ENCODE data around the gene UACA. TPM values are rescaled to one million over a fixed set of nuclear protein-coding genes. Genes with fewer than 3 reads are reported as not detected.

UACA gene, protein sequence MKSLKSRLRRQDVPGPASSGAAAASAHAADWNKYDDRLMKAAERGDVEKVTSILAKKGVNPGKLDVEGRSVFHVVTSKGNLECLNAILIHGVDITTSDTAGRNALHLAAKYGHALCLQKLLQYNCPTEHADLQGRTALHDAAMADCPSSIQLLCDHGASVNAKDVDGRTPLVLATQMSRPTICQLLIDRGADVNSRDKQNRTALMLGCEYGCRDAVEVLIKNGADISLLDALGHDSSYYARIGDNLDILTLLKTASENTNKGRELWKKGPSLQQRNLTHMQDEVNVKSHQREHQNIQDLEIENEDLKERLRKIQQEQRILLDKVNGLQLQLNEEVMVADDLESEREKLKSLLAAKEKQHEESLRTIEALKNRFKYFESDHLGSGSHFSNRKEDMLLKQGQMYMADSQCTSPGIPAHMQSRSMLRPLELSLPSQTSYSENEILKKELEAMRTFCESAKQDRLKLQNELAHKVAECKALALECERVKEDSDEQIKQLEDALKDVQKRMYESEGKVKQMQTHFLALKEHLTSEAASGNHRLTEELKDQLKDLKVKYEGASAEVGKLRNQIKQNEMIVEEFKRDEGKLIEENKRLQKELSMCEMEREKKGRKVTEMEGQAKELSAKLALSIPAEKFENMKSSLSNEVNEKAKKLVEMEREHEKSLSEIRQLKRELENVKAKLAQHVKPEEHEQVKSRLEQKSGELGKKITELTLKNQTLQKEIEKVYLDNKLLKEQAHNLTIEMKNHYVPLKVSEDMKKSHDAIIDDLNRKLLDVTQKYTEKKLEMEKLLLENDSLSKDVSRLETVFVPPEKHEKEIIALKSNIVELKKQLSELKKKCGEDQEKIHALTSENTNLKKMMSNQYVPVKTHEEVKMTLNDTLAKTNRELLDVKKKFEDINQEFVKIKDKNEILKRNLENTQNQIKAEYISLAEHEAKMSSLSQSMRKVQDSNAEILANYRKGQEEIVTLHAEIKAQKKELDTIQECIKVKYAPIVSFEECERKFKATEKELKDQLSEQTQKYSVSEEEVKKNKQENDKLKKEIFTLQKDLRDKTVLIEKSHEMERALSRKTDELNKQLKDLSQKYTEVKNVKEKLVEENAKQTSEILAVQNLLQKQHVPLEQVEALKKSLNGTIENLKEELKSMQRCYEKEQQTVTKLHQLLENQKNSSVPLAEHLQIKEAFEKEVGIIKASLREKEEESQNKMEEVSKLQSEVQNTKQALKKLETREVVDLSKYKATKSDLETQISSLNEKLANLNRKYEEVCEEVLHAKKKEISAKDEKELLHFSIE (N-terminal part only)
- 158 and 161 TPM in 2 replicates for total RNA-seq

DNA sequence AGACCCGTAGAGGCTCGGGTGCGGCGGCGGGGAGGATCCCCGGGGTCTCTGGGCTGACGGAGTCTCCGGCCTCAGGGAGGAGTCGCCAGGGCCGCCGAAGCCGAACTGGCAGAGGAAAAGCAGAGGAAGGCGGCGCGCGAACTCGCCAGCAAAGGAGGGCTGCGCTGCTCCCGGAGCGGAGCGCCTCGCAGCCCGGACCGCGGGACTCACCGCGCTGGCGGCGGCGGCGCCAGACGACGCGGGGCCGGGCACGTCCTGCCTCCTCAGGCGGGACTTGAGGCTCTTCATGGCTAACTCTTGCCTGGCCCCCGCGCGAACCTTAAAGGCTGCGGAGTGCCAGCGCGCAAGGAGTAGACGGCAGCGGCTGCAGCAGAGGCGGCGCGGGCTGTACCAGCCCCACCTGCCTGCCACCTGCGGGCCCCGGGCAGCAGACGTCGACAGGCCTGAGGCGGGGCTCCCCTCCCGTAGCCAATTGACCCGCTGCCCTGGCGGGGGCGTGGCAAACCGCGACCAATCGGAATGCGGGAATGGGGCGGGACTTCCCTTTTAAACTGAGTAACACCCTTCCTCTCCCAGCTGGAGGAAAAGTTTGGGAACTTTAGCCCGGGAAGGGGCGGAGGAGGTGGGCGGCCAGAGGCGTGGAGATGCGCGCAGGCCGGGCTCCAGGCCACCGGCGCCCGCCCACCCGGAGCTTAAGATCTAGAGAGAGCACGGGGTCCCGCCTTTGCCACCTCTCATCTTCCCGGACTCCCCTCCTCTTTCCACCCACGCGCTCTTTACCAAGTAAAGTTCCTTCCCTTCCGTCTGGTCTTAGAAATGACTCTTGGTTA, at the start of gene UACA:
Gene UACA, minus strand, starts transcription at position 439 of the 830 bp plus-strand sequence. Its CDS starts 151 bp downstream, at position 288.
- peaks cover 14% of the 10 kb centered on the region for H3K36me3 ChIP-seq (ENCODE audit: insufficient read depth, low read length)
- peaks cover 50% of the 10 kb centered on the region for H3K79me2 ChIP-seq (ENCODE audit: insufficient read depth, low read length)
- H3K4me3 ChIP-seq (ENCODE audit: insufficient read depth, low read length): peak within 1 kb of the TSS; percentile 91
- peak within 1 kb of the TSS; percentile 99 for H3K4me2 ChIP-seq (ENCODE audit: insufficient read depth, low read length)
- H2AFZ ChIP-seq (ENCODE audit: low read length): peak within 1 kb of the TSS; percentile 67
- peaks cover 11% of the 10 kb centered on the region for H4K20me1 ChIP-seq (ENCODE audit: insufficient read depth, low read length)
- DNase-seq (ENCODE audit: insufficient read length, low spot score, missing footprints): peak; percentile 98
- TF ChIP-seq, protein P1, sequence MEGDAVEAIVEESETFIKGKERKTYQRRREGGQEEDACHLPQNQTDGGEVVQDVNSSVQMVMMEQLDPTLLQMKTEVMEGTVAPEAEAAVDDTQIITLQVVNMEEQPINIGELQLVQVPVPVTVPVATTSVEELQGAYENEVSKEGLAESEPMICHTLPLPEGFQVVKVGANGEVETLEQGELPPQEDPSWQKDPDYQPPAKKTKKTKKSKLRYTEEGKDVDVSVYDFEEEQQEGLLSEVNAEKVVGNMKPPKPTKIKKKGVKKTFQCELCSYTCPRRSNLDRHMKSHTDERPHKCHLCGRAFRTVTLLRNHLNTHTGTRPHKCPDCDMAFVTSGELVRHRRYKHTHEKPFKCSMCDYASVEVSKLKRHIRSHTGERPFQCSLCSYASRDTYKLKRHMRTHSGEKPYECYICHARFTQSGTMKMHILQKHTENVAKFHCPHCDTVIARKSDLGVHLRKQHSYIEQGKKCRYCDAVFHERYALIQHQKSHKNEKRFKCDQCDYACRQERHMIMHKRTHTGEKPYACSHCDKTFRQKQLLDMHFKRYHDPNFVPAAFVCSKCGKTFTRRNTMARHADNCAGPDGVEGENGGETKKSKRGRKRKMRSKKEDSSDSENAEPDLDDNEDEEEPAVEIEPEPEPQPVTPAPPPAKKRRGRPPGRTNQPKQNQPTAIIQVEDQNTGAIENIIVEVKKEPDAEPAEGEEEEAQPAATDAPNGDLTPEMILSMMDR (IDR thresholded peaks at IDR 0.05; ENCODE audit: extremely low read depth, low read depth, low read length): no peak
- no peaks in the 10 kb centered on the region for H3K27me3 ChIP-seq (ENCODE audit: insufficient read depth, low read length)
- peak within 1 kb of the TSS; percentile 91 for H3K27ac ChIP-seq (ENCODE audit: low read depth, low read length)
- peaks cover 66% of the 10 kb centered on the region for H3K4me1 ChIP-seq (ENCODE audit: insufficient read depth, low read length)
- H3K9me3 ChIP-seq (ENCODE audit: low read depth, low read length): no peaks in the 10 kb centered on the region

DNA sequence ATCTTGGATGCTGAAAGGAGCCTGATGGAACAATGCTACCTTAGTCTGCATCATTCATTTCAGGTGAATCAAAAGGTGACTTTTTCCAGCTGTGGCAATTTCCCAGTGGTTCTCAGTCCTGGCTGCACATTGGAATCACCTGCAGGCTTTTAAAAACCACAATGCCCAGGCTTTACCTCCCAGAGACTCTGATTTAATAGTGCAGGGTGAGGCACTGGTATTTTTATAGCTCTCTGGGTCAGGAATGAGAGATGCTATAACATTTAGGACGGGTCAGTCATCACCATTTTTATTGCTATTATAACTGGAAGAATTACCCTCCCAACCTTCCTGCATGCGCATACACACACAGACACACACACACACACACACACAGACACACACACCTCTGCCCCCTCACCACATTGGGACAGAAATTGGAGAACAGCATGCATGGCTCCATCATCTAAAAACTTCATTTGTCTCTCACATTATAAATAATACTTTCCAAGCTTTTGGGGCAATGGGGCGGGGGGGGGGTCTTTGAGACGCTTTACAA, 49.5 kb upstream of the UACA start:
- TF ChIP-seq, protein P1 (IDR thresholded peaks at IDR 0.05; ENCODE audit: extremely low read depth, low read depth, low read length): no peak
- DNase-seq (ENCODE audit: insufficient read length, low spot score, missing footprints): no peak
- peak overlapping the region; percentile 96 for H2AFZ ChIP-seq (ENCODE audit: low read length)
- no peaks in the 10 kb centered on the region for H3K9me3 ChIP-seq (ENCODE audit: low read depth, low read length)
- no peak overlapping the region for H3K27ac ChIP-seq (ENCODE audit: low read depth, low read length)
- no peaks in the 10 kb centered on the region for H4K20me1 ChIP-seq (ENCODE audit: insufficient read depth, low read length)
- H3K27me3 ChIP-seq (ENCODE audit: insufficient read depth, low read length): no peaks in the 10 kb centered on the region
- no peak overlapping the region for H3K4me3 ChIP-seq (ENCODE audit: insufficient read depth, low read length)
- peak overlapping the region; percentile 99 for H3K4me2 ChIP-seq (ENCODE audit: insufficient read depth, low read length)
- no peaks in the 10 kb centered on the region for H3K4me1 ChIP-seq (ENCODE audit: insufficient read depth, low read length)
- no peaks in the 10 kb centered on the region for H3K36me3 ChIP-seq (ENCODE audit: insufficient read depth, low read length)
- H3K79me2 ChIP-seq (ENCODE audit: insufficient read depth, low read length): no peaks in the 10 kb centered on the region

DNA sequence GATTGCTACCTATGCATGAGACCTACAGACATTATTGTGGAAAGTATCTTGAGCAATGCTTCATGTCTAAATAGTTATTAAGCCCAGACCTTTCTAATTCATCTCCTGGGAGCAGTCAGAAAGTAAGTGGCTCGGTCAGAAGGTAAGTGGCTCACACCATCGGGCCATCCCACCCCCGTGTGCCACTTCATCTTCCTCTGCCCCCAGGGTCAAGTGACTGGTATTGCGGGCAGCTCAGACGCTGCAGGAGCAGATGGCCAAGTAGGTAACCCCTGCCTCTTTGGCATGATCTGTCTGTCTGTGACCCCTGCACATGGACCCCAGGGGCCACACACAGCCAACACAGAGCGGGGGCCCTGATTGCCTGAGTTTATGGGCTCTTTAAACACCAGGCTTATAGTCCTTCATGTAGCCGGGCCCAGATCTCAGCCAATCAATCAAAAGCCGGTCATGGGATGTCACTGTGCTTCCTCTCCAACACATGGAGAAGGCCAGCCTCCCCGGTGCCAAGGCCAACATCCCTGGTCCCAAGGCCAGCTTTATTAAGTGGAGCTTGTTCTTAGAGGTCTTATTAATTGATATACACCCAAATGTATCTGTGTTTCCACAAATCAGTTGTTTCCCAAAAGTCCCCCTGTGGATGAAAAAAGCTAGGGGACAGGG, 47.7 kb upstream of the UACA start:
- H3K4me3 ChIP-seq (ENCODE audit: insufficient read depth, low read length): no peak overlapping the region
- DNase-seq (ENCODE audit: insufficient read length, low spot score, missing footprints): no peak
- H3K4me2 ChIP-seq (ENCODE audit: insufficient read depth, low read length): no peak overlapping the region
- H3K36me3 ChIP-seq (ENCODE audit: insufficient read depth, low read length): no peaks in the 10 kb centered on the region
- no peaks in the 10 kb centered on the region for H3K27me3 ChIP-seq (ENCODE audit: insufficient read depth, low read length)
- no peak overlapping the region for H3K27ac ChIP-seq (ENCODE audit: low read depth, low read length)
- H3K79me2 ChIP-seq (ENCODE audit: insufficient read depth, low read length): no peaks in the 10 kb centered on the region
- TF ChIP-seq, protein P1 (IDR thresholded peaks at IDR 0.05; ENCODE audit: extremely low read depth, low read depth, low read length): peak; percentile 8
- no peaks in the 10 kb centered on the region for H4K20me1 ChIP-seq (ENCODE audit: insufficient read depth, low read length)
- H3K9me3 ChIP-seq (ENCODE audit: low read depth, low read length): no peaks in the 10 kb centered on the region
- H3K4me1 ChIP-seq (ENCODE audit: insufficient read depth, low read length): peaks cover 7% of the 10 kb centered on the region
- H2AFZ ChIP-seq (ENCODE audit: low read length): no peak overlapping the region
